ENCODE data around the gene MED8.
A peak's percentile ranks its signal among the peaks of the same experiment; 100 is the strongest.

The MED8 gene

GRCh38 chr1:43365678-43366077, 23.9 kb downstream of the MED8 start:
- H3K4me2 ChIP-seq (ENCODE audit: low read length) = peak overlapping the region; percentile 81
- TF ChIP-seq, protein P1, sequence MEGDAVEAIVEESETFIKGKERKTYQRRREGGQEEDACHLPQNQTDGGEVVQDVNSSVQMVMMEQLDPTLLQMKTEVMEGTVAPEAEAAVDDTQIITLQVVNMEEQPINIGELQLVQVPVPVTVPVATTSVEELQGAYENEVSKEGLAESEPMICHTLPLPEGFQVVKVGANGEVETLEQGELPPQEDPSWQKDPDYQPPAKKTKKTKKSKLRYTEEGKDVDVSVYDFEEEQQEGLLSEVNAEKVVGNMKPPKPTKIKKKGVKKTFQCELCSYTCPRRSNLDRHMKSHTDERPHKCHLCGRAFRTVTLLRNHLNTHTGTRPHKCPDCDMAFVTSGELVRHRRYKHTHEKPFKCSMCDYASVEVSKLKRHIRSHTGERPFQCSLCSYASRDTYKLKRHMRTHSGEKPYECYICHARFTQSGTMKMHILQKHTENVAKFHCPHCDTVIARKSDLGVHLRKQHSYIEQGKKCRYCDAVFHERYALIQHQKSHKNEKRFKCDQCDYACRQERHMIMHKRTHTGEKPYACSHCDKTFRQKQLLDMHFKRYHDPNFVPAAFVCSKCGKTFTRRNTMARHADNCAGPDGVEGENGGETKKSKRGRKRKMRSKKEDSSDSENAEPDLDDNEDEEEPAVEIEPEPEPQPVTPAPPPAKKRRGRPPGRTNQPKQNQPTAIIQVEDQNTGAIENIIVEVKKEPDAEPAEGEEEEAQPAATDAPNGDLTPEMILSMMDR (IDR thresholded peaks at IDR 0.05; ENCODE audit: low read length) = no peak
- no peak for TF ChIP-seq EZH2 (IDR thresholded peaks at IDR 0.05; ENCODE audit: borderline replicate concordance, low read length)

DNA sequence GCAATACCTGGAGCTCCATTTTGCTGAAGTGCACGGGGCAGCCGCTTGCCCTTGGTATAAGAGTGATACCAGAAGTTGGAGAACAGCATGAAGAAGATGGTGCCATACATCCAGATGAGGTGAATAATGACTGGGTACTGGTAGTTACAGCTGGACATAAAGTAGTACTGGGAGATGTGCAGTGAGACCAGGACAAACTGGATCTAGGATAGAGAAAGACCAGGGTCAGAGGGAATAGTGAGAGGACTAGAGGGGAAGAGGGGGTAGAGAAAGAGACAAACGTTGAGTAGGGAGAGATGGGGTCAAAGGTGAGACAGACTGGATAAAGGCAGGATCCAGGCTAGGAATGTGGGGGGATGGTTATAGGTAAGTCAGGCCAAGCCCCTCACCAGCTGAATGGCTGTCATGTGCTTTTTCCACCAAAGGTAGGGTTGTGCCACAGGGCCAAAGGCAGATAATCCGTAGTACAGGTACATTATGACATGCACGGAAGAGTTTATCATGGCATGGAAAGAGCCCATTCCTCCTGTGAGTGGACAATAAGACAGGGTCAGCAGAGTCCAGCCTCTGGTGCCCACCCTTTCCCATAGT, 25.6 kb downstream of the MED8 start:
- no peak overlapping the region for H3K4me2 ChIP-seq (ENCODE audit: low read length)
- no peaks in the 10 kb centered on the region for H3K9me3 ChIP-seq (ENCODE audit: low read length)
- TF ChIP-seq EZH2 (IDR thresholded peaks at IDR 0.05; ENCODE audit: borderline replicate concordance, low read length) = no peak
- TF ChIP-seq, protein P1 (IDR thresholded peaks at IDR 0.05; ENCODE audit: low read length) = no peak
- H3K4me1 ChIP-seq (ENCODE audit: insufficient read depth, low read length, severe bottlenecking) = peaks cover 46% of the 10 kb centered on the region
- no peaks in the 10 kb centered on the region for H4K20me1 ChIP-seq (ENCODE audit: insufficient read depth, low read length)
- no peaks in the 10 kb centered on the region for H3K9me2 ChIP-seq (ENCODE audit: low read depth, low read length)
- peaks cover 9% of the 10 kb centered on the region for H3K79me2 ChIP-seq (ENCODE audit: insufficient read depth, low read length)
- peak overlapping the region; percentile 15 for H3K27ac ChIP-seq (ENCODE audit: low read depth, low read length, poor library complexity, severe bottlenecking)
- H3K9ac ChIP-seq (ENCODE audit: low read length) = no peak overlapping the region
- H3K27me3 ChIP-seq (ENCODE audit: insufficient read depth, low read length) = no peaks in the 10 kb centered on the region
- no peak overlapping the region for H2AFZ ChIP-seq (ENCODE audit: low read length)
- H3K36me3 ChIP-seq (ENCODE audit: insufficient read depth, low read length) = peaks cover 65% of the 10 kb centered on the region
- no peak overlapping the region for H3K4me3 ChIP-seq (ENCODE audit: low read depth, low read length, poor library complexity, severe bottlenecking)
- peaks cover 4% of the 10 kb centered on the region; the same call in 1 of the 2 replicates for H3F3A ChIP-seq (ENCODE audit: insufficient read depth, low read length)

More at GRCh38 chr1:43365678-43366077, 23.9 kb downstream of the MED8 start:
- Histone ChIP-seq H3K4me3 (ENCODE audit: low read depth, low read length, poor library complexity, severe bottlenecking) (peak overlapping the region; percentile 85), H3K9me3 (ENCODE audit: low read length) (no peaks in the 10 kb centered on the region), H2AFZ (ENCODE audit: low read length) (no peak overlapping the region), H3K79me2 (ENCODE audit: insufficient read depth, low read length) (no peaks in the 10 kb centered on the region), H3F3A (ENCODE audit: insufficient read depth, low read length) (peaks cover 4% of the 10 kb centered on the region; the same call in 1 of the 2 replicates), H3K9me2 (ENCODE audit: low read depth, low read length) (no peaks in the 10 kb centered on the region), H4K20me1 (ENCODE audit: insufficient read depth, low read length) (no peaks in the 10 kb centered on the region), H3K27me3 (ENCODE audit: insufficient read depth, low read length) (no peaks in the 10 kb centered on the region), H3K36me3 (ENCODE audit: insufficient read depth, low read length) (peaks cover 49% of the 10 kb centered on the region), H3K27ac (ENCODE audit: low read depth, low read length, poor library complexity, severe bottlenecking) (no peak overlapping the region), H3K4me1 (ENCODE audit: insufficient read depth, low read length, severe bottlenecking) (peaks cover 34% of the 10 kb centered on the region), H3K9ac (ENCODE audit: low read length) (peak overlapping the region; percentile 88; the same call in 1 of the 2 replicates)

- peaks cover 66% of the 10 kb centered on the region for H3K36me3 ChIP-seq (ENCODE audit: insufficient read depth, low read length)
- H3F3A ChIP-seq (ENCODE audit: insufficient read depth, low read length) = peaks cover 4% of the 10 kb centered on the region; the same call in 1 of the 2 replicates
- H2AFZ ChIP-seq (ENCODE audit: low read length) = no peak overlapping the region
- H3K4me1 ChIP-seq (ENCODE audit: insufficient read depth, low read length, severe bottlenecking) = peaks cover 40% of the 10 kb centered on the region
- no peak overlapping the region for H3K4me3 ChIP-seq (ENCODE audit: low read depth, low read length, poor library complexity, severe bottlenecking)
- H3K9ac ChIP-seq (ENCODE audit: low read length) = no peak overlapping the region
- peaks cover 9% of the 10 kb centered on the region for H3K79me2 ChIP-seq (ENCODE audit: insufficient read depth, low read length)
- TF ChIP-seq EZH2 (IDR thresholded peaks at IDR 0.05; ENCODE audit: borderline replicate concordance, low read length) = no peak
- TF ChIP-seq, protein P1 (IDR thresholded peaks at IDR 0.05; ENCODE audit: low read length) = no peak
- H3K27ac ChIP-seq (ENCODE audit: low read depth, low read length, poor library complexity, severe bottlenecking) = peak overlapping the region; percentile 15
- H3K9me3 ChIP-seq (ENCODE audit: low read length) = no peaks in the 10 kb centered on the region
- no peak overlapping the region for H3K4me2 ChIP-seq (ENCODE audit: low read length)
- no peaks in the 10 kb centered on the region for H4K20me1 ChIP-seq (ENCODE audit: insufficient read depth, low read length)
- H3K9me2 ChIP-seq (ENCODE audit: low read depth, low read length) = no peaks in the 10 kb centered on the region
- no peaks in the 10 kb centered on the region for H3K27me3 ChIP-seq (ENCODE audit: insufficient read depth, low read length)
These were observed 26.2 kb downstream of the MED8 start for GRCh38 chr1:43363283-43363934.

Measured in OCI-LY1 (cell line).